ENCODE results near the gene ABT1. TPM values are rescaled to one million over a fixed set of nuclear protein-coding genes. Genes with fewer than 3 reads are reported as not detected.
"Not testable (repeated sequence)": the region's sequence is repeated elsewhere in the genome, so short reads cannot be mapped to it uniquely, and the experiment has no call there.

Gene ABT1
- 25.7 and 28.9 TPM in 2 replicates for total RNA-seq (2014; rRNA removed; shearing (Covaris generic))
- 28.5 and 29.1 TPM in 2 replicates for polyA plus RNA-seq (2016; fragmentation: Nextera tagmentation; extraction: Ambion mirVana)
- long read RNA-seq, transcript ABT1-201 (3 exons, 2,949 nt) = major isoform, 65 of 65 reads
- long read RNA-seq, partial matches to known transcripts = 0 of 65 reads
- long read RNA-seq, other reads (novel, unspliced or antisense) = 0 of 65 reads

- Mint-ChIP-seq H3K9me3 (peaks cover 3% of the 10 kb centered on the region; the same call in 1 of the 3 replicates), H3K27ac (no peak within 1 kb of the TSS), H3K4me1 (peaks cover 3% of the 10 kb centered on the region; the same call in 2 of the 3 replicates), H3K36me3 (ENCODE audit: low read depth) (peaks cover 12% of the 10 kb centered on the region), H3K4me3 (no peak within 1 kb of the TSS), H3K27me3 (ENCODE audit: insufficient read depth, low read depth, poor library complexity) (peaks cover 10% of the 10 kb centered on the region)
- Histone ChIP-seq H3K27me3 (ENCODE audit: insufficient read depth) (no peaks in the 10 kb centered on the region), H3K4me1 (ENCODE audit: insufficient read depth) (no peaks in the 10 kb centered on the region), H3K27ac (ENCODE audit: low read depth) (peak within 1 kb of the TSS; percentile 55; the same call in 1 of the 2 replicates), H2AFZ (peak within 1 kb of the TSS; percentile 30; the same call in 1 of the 2 replicates), H3F3A (replicated peaks; ENCODE audit: low read depth) (0 out of 2 replicates have a peak, but pooled peaks cover 5% of the 10 kb centered on the region), H3K4me3 (peak within 1 kb of the TSS; percentile 66), H3K79me2 (replicated peaks; ENCODE audit: insufficient read depth) (peaks cover 13% of the 10 kb centered on the region), H3K36me3 (ENCODE audit: insufficient read depth) (peaks cover 6% of the 10 kb centered on the region; the same call in 1 of the 2 replicates), H4K20me1 (replicated peaks; ENCODE audit: insufficient read depth) (no peaks in the 10 kb centered on the region), H3K4me2 (peak within 1 kb of the TSS; percentile 96), H3K9me2 (ENCODE audit: insufficient read depth) (no peaks in the 10 kb centered on the region)
- TF ChIP-seq, protein P1, sequence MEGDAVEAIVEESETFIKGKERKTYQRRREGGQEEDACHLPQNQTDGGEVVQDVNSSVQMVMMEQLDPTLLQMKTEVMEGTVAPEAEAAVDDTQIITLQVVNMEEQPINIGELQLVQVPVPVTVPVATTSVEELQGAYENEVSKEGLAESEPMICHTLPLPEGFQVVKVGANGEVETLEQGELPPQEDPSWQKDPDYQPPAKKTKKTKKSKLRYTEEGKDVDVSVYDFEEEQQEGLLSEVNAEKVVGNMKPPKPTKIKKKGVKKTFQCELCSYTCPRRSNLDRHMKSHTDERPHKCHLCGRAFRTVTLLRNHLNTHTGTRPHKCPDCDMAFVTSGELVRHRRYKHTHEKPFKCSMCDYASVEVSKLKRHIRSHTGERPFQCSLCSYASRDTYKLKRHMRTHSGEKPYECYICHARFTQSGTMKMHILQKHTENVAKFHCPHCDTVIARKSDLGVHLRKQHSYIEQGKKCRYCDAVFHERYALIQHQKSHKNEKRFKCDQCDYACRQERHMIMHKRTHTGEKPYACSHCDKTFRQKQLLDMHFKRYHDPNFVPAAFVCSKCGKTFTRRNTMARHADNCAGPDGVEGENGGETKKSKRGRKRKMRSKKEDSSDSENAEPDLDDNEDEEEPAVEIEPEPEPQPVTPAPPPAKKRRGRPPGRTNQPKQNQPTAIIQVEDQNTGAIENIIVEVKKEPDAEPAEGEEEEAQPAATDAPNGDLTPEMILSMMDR (conservative IDR thresholded peaks at IDR 0.05; ENCODE audit: low read depth in 2 of 2) = 0 out of 4 replicates have a peak, but pooled peaks of 1 of the 2 experiments have one; percentile 2
- peak; percentile 78 for TF ChIP-seq POLR2AphosphoS5 (IDR thresholded peaks at IDR 0.05; ENCODE audit: low read depth)
- TF ChIP-seq CREB1 (CRISPR knock-in tag; IDR thresholded peaks at IDR 0.05; ENCODE audit: low read depth) = peak; percentile 97
- TF ChIP-seq, protein P2, sequence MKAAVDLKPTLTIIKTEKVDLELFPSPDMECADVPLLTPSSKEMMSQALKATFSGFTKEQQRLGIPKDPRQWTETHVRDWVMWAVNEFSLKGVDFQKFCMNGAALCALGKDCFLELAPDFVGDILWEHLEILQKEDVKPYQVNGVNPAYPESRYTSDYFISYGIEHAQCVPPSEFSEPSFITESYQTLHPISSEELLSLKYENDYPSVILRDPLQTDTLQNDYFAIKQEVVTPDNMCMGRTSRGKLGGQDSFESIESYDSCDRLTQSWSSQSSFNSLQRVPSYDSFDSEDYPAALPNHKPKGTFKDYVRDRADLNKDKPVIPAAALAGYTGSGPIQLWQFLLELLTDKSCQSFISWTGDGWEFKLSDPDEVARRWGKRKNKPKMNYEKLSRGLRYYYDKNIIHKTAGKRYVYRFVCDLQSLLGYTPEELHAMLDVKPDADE (IDR thresholded peaks at IDR 0.05) = peak; percentile 88
- no peak for TF ChIP-seq STAT1 (IDR thresholded peaks at IDR 0.05; ENCODE audit: unreplicated experiment)
- no peak for TF ChIP-seq EZH2 (IDR thresholded peaks at IDR 0.05; ENCODE audit: low read depth, unreplicated experiment)
- DNase-seq (ENCODE audit: low spot score) (peak; percentile 99), ATAC-seq (peak; percentile 77)
Measured at GRCh38 chr6:26596579-26597388, at the start of gene ABT1. ABT1 (plus strand) TSS chr6:26596953; CDS start chr6:26596983, 30 bp downstream.

DNA sequence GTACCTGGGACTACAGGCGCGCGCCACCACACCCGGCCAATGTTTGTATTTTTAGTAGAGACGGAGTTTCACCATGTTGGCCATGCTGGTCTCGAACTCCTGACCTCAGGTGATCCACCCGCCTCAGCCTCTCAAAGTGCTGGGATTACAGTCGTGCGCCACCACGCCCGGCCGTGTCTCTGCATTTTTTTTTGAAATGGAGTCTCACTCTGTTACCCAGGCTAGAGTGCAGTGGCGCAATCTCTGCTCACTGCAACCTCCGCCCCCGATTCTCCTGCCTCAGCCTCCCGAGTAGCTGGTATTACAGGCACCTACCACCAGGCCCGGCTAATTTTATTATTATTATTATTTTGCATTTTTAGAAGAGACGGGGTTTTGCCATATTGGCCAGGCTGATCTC is 49.4 kb upstream of the ABT1 start:
- H3K4me2 ChIP-seq; H3K9me3 Mint-ChIP-seq; H3K4me3 Mint-ChIP-seq; H3K4me1 ChIP-seq (ENCODE audit: insufficient read depth); H3K27me3 Mint-ChIP-seq (ENCODE audit: insufficient read depth, low read depth, poor library complexity); H3K27ac Mint-ChIP-seq; H3F3A ChIP-seq (replicated peaks; ENCODE audit: low read depth); ATAC-seq; DNase-seq (ENCODE audit: low spot score); H4K20me1 ChIP-seq (replicated peaks; ENCODE audit: insufficient read depth); H3K4me3 ChIP-seq; H3K27ac ChIP-seq (ENCODE audit: low read depth); H2AFZ ChIP-seq; H3K27me3 ChIP-seq (ENCODE audit: insufficient read depth); H3K36me3 ChIP-seq (ENCODE audit: insufficient read depth); H3K9me2 ChIP-seq (ENCODE audit: insufficient read depth): not testable (repeated sequence)
- Mint-ChIP-seq H3K4me1 (peaks cover 13% of the 10 kb centered on the region), H3K36me3 (ENCODE audit: low read depth) (peaks cover 17% of the 10 kb centered on the region)
- 0 out of 2 replicates have a peak, but pooled peaks cover 10% of the 10 kb centered on the region for H3K79me2 ChIP-seq (replicated peaks; ENCODE audit: insufficient read depth)
